ENCODE data around the gene DTNB. TPM values are rescaled to one million over a fixed set of nuclear protein-coding genes. Genes with fewer than 3 reads are reported as not detected.
"Not testable (repeated sequence)": the region's sequence is repeated elsewhere in the genome, so short reads cannot be mapped to it uniquely, and the experiment has no call there.

The DTNB gene
- total and polyA plus RNA-seq, 7 donors, result 2.4 to 7.8 (median 4.8) TPM

DNA sequence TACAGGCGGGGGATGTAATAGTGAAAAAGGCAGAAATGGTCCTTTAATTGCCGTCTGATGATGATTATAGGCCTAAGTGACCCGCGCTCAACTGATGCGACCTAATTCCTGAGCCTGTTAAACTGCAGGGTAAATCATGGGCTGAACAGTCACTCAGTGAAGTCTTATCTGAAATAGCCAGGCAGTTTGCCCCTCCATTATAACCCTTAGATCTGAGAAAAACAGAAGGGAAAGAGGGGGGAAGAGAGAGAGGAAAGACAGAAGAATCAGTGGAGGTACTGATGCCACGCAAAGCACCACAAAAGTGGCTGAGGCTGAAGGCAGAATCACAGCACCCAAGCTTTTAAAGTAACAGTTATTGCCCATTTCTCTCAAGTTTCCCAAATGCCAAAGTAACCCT lies 258.6 kb downstream of the DTNB start:
- Histone ChIP-seq H3K36me3 (no peaks in the 10 kb centered on the region), H3K27ac (no peak overlapping the region), H3K27me3 (no peaks in the 10 kb centered on the region), H3K4me1 (no peaks in the 10 kb centered on the region), H3K9me3 (no peaks in the 10 kb centered on the region), H3K4me3 (no peak overlapping the region)
- no peak for DNase-seq
- intact Hi-C loops (cut with DNase I), result no loop called here
- TF ChIP-seq POLR2A (IDR thresholded peaks at IDR 0.05) (no peak), POLR2AphosphoS5 (IDR thresholded peaks at IDR 0.05) (no peak), EP300 (IDR thresholded peaks at IDR 0.05) (no peak)
- TF ChIP-seq, protein P1, sequence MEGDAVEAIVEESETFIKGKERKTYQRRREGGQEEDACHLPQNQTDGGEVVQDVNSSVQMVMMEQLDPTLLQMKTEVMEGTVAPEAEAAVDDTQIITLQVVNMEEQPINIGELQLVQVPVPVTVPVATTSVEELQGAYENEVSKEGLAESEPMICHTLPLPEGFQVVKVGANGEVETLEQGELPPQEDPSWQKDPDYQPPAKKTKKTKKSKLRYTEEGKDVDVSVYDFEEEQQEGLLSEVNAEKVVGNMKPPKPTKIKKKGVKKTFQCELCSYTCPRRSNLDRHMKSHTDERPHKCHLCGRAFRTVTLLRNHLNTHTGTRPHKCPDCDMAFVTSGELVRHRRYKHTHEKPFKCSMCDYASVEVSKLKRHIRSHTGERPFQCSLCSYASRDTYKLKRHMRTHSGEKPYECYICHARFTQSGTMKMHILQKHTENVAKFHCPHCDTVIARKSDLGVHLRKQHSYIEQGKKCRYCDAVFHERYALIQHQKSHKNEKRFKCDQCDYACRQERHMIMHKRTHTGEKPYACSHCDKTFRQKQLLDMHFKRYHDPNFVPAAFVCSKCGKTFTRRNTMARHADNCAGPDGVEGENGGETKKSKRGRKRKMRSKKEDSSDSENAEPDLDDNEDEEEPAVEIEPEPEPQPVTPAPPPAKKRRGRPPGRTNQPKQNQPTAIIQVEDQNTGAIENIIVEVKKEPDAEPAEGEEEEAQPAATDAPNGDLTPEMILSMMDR (IDR thresholded peaks at IDR 0.05), result no peak
- WGBS, 2 donors, result 98% methylated on average over 6 of the region's 6 CpGs

DNA sequence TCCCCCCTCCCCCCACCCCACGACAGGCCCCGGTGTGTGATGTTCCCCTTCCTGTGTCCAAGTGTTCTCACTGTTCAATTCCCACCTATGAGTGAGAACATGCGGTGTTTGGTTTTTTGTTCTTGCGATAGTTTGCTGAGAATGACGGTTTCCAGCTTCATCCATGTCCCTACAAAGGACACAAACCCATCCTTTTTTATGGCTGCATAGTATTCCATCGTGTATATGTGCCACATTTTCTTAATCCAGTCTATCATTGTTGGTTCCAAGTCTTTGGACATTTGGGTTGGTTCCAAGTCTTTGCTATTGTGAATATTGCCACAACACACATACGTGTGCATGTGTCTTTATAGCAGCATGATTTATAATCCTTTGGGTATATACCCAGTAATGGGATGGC lies 260.0 kb downstream of the DTNB start:
- WGBS, 2 donors, result 92% methylated on average over 7 of the region's 7 CpGs
- H3K9me3 ChIP-seq; H3K27me3 ChIP-seq; H3K27ac ChIP-seq; intact Hi-C loops (cut with DNase I); H3K4me3 ChIP-seq; DNase-seq; H3K36me3 ChIP-seq; H3K4me1 ChIP-seq: not testable (repeated sequence)

DNA sequence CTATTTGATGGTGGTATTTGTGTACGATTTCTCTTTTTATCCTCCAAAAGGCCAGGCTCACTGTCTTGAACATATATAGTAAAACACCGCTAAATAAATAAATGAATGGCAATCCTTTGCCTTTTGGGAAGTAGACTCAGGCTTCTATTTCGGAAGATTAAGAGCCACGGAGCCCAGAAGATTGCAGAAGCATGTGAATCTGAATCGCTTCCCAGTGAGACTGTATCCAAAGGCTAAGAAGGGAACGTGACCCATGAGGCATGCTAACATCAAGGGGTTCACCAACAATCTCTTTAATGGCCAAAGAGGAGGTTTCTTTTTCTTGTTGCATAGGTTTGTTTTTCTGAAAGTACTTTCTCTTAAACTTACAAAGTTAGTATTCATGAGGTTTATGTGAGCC lies 261.6 kb downstream of the DTNB start:
- H3K27me3 ChIP-seq, result no peaks in the 10 kb centered on the region
- H3K9me3 ChIP-seq, result no peaks in the 10 kb centered on the region
- no peak for DNase-seq
- H3K27ac ChIP-seq, result no peak overlapping the region
- no peak overlapping the region for H3K4me3 ChIP-seq
- no peaks in the 10 kb centered on the region for H3K36me3 ChIP-seq
- TF ChIP-seq POLR2A (IDR thresholded peaks at IDR 0.05) (no peak), POLR2AphosphoS5 (IDR thresholded peaks at IDR 0.05) (no peak), EP300 (IDR thresholded peaks at IDR 0.05) (no peak)
- TF ChIP-seq, protein P1 (IDR thresholded peaks at IDR 0.05), result no peak
- no peaks in the 10 kb centered on the region for H3K4me1 ChIP-seq
- 86% methylated on average over 6 of the region's 6 CpGs for WGBS, 2 donors
- intact Hi-C loops (cut with DNase I), result no loop called here

DNA sequence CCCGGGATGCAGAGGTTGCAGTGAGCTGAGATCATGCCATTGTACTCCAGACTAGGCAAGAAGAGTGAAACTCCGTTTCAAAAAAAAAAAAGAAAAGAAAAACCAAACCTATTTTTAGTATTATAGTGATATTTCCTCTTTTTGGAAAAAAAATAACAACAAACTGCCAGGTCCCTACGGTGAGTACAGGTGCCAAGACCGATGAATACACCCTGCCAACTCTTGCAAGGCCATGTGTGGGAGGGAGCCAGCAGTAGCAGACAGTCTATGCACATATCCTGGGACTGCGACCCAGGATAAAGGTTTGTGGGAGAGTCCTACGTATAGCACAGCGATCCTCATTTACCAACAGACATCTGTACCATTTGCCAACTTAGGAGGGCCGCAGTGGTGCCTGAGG lies 262.1 kb downstream of the DTNB start:
- intact Hi-C loops (cut with DNase I), result no loop called here
- no peaks in the 10 kb centered on the region for H3K27me3 ChIP-seq
- no peak for TF ChIP-seq POLR2A (IDR thresholded peaks at IDR 0.05)
- H3K4me3 ChIP-seq, result no peak overlapping the region
- no peak for DNase-seq
- no peak overlapping the region for H3K27ac ChIP-seq
- H3K9me3 ChIP-seq, result no peaks in the 10 kb centered on the region
- H3K4me1 ChIP-seq, result no peaks in the 10 kb centered on the region
- H3K36me3 ChIP-seq, result no peaks in the 10 kb centered on the region
- WGBS, 2 donors, result 72 to 90% methylated on average over 8 of the region's 8 CpGs

DNA sequence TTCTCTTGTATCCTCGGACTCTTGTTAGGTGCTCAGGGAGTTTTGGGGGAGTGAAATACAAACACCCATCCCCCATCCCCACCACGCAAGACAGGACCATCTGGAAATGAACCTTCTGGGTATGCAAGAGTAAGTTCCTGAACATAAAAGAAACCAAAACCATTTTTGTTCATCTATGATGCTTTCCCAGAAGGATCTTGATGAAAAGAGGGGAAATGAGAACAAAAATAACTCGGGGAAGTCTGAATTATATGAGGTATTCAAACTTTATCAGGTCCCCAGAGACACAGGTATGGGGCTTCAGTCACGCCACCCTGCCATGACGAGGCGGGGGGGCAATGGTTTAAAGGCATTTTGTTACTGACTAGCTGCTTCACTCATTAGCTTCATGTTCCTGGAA lies 263.0 kb downstream of the DTNB start:
- Histone ChIP-seq H3K27ac (no peak overlapping the region), H3K36me3 (no peaks in the 10 kb centered on the region), H3K9me3 (no peaks in the 10 kb centered on the region), H3K4me3 (no peak overlapping the region), H3K4me1 (no peaks in the 10 kb centered on the region), H3K27me3 (no peaks in the 10 kb centered on the region)
- intact Hi-C loops (cut with DNase I), result no loop called here
- no peak for DNase-seq
- WGBS, 2 donors, result 70 to 90% methylated on average over 6 of the region's 6 CpGs
- TF ChIP-seq POLR2A (IDR thresholded peaks at IDR 0.05) (no peak), POLR2AphosphoS5 (IDR thresholded peaks at IDR 0.05) (no peak), EP300 (IDR thresholded peaks at IDR 0.05) (no peak)
- TF ChIP-seq, protein P1 (IDR thresholded peaks at IDR 0.05), result no peak

DNA sequence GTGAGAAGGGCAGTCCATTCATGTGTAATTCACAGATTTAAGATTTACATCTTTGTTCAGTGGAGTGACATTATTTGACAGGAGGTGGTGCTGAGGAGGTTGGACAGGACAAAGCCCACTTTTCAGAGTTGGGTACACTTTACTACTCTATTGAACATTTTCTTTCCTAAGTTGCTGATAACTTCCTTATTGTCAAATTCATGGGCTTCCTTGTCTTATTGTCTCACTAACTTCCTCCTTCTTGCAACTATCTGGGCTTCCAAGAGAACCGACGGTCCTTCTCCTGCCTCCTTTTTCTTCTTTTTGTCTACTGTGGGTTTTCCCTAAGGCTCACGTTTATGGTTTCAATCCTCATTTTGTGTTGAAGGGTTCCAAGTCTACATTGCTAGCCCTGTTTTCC lies 263.9 kb downstream of the DTNB start:
- DNase-seq, result no peak
- Histone ChIP-seq H3K27ac (no peak overlapping the region), H3K27me3 (no peaks in the 10 kb centered on the region), H3K36me3 (no peaks in the 10 kb centered on the region), H3K4me3 (no peak overlapping the region), H3K4me1 (no peaks in the 10 kb centered on the region), H3K9me3 (no peaks in the 10 kb centered on the region)
- intact Hi-C loops (cut with DNase I), result no loop called here
- TF ChIP-seq EP300 (IDR thresholded peaks at IDR 0.05) (no peak), POLR2A (IDR thresholded peaks at IDR 0.05) (no peak), POLR2AphosphoS5 (IDR thresholded peaks at IDR 0.05) (no peak)
- TF ChIP-seq, protein P1 (IDR thresholded peaks at IDR 0.05), result no peak
- WGBS, 2 donors, result 15 to 54% methylated on average over 3 of the region's 3 CpGs
